Dermis blood vessel endothelial cell (primary cell): Measurements from ENCODE around the gene ST6GALNAC3. TPM values are rescaled to one million over a fixed set of nuclear protein-coding genes. Genes with fewer than 3 reads are reported as not detected.

Source experiments
- DNase-seq: peaks from one replicate; pipeline ENCODE4 v3.0.0; 2010
- total RNA-seq: library from RNA; depleted of rRNA; stranded (reverse); fragments of >200 nt; gene quantifications from 2 replicates; pipeline ENCODE4 v1.2.3, GENCODE V29; 2014

ST6GALNAC3 gene
- total RNA-seq, 1 donor from 2014 or later, result 44.9 TPM

DNA sequence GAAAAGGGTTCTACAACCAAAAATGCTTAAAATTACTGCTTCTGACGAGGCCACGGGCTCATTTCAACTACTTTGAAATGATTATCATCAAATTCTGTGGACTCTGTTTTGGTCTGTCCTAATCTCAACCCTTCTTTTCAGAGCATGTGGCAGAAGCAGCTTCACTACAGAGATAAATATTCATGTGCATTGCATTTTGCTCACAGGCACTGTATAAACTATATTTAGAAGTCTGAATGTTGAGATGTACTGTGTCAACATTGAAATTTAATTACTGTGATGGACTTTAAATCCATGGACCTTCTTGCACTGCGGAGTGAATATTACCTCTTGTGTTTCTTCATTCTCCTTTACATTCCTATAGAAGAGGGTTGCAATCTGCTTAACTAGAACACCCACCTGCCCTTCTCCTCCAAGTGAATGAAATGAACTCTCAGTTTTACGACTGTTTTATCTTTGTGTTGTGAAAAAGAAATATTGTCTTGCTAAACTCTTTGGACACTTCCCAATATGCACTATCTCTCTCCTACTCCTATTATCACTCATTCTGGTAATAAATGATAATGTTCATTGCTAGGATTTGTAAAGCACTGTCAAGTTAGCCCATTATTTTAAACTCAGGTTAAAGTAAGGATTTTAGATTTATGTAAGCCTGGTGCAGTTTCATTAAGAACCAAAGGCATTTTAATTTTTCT lies 511.6 kb downstream of the ST6GALNAC3 start:
- DNase-seq, result no peak

DNA sequence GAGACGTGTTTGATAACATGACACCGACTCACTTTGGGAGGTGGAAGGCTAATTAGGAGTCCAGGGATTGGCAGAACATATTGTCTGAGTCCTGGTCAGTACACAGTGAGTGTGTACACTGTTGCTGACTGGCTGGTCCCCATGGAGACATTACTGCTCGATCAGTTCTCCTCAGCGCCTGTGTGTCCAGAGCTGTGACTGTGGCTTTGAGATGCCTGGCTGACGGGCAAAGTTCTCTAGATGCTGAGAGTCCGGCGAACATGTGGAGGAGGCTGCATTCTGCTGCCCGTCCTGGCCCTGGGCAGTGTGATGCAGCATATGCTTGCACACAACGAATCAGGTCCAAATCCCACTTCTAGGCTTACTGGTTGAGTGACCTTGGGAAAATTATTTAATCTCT lies 512.7 kb downstream of the ST6GALNAC3 start:
- no peak for DNase-seq

DNA sequence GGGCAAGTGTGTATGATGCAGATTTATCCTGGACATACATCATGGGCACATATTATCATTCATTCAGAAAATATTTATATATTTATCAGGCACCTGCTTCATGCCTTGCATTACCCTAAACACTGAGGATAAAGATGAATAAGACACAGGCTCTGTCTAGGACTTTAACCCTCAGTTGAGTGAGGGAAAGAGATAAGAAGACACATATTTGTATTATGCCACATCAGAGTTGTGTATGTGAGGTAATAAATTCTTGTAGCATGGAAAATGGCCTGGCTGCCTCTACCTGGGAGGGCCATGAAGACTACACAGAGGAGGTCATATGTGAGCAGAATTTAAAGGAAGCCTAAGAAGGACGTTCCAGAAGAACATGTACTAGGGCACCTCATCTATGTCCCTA lies 516.9 kb downstream of the ST6GALNAC3 start:
- no peak for DNase-seq

DNA sequence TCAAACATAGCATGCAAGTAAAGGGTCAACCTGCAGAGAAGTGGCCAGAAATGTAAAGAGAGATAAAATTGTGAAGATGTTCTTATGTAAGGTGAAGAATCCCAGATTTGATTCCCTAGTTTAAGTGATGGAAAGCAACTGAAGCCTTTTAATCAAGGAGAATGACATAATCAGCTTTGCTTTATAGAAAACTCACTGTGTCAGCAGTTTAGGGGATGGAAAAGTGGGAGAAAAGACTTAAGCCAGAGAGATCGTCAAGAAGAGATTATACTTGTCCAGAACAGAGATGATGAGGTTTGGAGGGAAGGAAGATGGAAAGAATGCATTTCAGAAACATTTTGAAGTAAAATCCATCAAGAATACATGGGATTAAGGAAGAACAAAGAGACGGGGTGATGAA lies 517.4 kb downstream of the ST6GALNAC3 start:
- no peak for DNase-seq

DNA sequence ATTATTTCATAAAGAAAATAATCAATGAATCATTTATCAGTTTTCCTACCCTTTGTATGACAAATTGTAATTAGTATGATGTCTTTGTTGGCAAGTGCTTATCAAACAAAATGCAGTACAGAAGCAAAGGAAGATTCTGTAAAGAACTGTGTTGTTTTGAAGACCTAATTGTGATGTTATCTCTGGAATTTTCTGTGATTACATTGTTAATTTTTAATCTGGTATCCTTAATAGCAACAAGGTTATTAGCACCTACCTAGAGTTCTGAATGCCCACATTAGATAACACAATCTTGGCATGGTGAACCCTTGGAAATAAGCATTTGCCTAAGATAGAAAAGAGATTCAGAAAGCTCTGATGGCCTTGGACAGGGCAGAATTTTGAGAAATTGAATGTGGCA lies 518.6 kb downstream of the ST6GALNAC3 start:
- DNase-seq, result no peak

DNA sequence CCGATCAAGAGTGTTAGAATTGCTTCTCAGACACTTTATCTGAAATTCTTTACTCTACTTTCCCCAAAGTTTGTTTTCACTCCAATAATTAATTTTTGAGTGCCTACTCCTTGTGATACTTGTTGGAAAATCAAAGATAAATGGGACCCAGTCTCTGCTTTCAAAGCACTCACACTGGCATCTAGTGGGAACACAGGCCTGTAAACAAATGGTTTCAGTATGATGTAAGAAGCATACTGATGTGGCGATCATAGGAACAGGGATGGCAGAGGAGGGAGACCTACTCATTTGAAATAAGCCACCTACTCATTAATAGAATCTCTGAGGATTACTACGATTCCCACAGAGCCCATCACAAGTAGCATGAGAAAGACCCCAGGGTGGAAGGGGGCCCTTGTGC lies 519.1 kb downstream of the ST6GALNAC3 start:
- DNase-seq, result no peak

DNA sequence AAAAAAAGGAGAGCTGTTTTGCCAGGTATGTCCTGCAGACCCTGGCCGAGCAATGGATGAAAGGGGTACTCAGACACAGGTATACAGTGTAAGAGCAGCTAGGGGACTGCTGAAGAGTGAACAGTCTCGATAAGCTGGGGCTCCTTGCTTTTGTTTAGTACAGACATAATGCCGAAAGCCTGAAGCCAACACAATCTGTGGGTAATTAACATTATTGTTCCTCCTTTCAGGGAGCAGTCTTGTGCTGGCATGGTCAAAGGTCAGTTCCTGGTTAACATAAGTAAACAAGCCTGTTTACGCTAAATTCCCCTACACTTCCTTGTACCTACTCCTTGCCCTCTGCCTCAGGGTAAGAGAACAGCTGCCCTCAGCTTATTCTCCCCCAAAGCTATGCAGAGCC lies 520.5 kb downstream of the ST6GALNAC3 start:
- DNase-seq, result no peak

DNA sequence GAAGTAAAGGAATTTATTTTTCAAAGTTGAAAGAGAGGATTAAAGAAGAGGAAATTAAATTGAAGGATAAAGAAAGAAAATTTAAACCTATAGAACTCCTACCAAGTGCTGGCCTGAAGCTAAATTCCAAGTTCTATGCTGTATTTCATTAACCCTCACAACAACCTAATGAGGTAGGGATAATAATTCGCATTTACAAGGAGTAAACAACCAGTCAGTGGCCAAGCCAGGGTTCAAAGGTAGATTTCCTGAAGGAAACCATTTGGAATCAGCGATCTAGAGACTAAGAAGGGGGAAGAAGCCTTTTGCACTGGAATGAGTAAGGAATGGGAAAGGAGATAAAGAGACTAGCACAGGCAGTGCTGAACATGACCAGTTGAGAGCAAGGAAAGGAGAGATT lies 526.9 kb downstream of the ST6GALNAC3 start:
- no peak for DNase-seq

DNA sequence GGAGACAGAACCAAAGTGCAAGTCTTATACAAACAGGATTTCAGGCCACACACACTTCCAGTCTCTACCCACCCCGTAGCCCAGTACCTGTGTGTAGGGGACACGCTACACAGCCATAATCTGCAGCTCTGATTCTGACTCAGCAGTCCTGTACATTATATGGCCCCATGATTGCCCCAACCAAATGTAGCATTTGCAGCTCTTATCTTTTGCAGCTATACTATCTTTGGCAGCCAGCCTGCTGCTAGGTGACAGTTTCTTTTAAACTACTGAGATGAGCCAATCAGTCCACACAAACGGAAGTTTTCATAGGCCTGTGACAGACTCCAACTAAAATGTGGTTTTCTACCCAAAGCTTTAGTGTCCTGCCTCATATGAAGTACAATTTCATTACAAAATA lies 533.2 kb downstream of the ST6GALNAC3 start:
- no peak for DNase-seq

DNA sequence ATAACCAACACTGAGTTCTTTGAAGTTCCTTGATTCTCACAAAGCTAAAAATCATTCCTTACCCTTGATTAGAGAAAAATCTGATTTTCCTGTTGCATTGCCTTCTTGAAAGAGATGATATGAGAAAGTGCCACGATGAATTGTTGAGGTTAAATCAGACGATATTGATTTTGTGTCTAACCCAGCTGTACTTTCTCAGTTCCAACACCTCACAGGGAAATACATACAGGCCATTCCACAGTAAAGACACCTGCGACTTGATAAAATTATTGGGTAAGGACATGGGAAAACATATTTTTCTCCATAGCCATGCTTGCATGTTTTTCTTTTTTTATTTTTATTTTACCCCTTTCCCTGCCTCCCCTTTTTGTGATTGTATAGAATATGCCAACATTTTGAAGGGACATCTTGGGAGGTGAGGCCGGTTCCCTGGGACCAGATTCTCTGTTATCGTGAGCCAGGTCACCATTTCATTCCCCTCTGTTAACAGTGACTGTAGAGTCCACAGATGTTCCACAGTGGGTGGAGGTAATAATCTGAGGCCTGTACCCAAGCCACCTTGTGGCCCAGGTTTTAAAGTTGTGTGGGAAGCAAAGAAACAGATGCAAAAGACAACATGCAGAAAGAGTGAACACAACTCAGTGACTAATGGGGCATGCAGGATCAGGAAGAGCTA lies 537.4 kb downstream of the ST6GALNAC3 start:
- no peak for DNase-seq

DNA sequence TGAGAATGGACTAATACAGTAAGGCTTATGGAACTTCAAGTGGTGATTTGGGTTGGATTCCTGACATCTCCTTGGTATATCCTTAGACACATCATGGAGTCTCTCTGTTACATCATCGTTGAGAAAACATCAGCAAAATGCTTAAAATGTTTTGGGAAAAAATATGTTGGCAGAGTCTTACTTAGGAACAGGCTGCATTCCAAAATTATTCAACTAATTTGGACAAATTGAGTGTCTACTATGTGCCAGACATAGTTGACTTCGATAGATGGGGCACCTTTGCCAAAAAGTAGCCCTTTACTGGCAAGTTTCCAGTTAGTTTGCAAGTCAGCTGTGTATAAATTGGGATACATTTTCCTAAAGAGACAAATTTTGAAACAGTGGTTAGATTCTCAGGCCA lies 539.3 kb downstream of the ST6GALNAC3 start:
- DNase-seq, result no peak

DNA sequence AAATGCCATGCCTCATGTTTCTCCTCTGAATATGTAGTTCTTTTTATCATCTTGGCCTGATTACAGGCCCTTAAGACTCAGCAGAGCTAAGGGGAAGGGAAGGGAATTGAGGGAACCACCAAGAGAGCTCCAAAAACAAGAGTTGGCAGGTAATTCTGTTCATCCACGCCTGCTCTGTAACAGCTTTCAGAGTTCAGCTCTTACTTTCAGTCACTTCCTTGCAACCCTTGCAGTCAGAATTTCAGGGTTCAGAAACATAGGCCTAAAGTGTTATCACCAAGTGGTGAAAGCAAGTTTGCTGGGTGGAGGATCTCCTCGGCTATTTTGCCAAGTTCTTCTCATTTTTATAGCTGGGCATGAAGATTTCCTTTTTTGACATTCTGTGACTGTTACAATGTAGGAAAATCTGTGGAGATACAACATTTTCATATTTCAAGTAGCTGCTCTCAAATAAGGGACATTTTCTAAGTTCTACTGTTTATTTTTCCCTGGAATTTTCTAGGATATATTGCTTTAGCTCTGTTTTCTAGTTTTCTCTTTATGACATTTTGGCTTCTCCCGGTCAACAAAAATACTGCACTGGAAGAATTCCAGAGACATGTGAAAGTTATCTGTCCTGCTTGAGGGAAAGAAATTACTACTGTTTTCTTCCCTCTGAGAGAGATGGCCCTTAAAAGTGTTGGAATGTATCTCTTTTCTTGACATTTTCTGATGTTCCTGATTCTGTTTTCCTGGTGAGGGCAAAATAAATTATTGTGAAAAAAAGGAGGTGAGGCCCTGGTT lies 540.9 kb downstream of the ST6GALNAC3 start:
- DNase-seq, result no peak

DNA sequence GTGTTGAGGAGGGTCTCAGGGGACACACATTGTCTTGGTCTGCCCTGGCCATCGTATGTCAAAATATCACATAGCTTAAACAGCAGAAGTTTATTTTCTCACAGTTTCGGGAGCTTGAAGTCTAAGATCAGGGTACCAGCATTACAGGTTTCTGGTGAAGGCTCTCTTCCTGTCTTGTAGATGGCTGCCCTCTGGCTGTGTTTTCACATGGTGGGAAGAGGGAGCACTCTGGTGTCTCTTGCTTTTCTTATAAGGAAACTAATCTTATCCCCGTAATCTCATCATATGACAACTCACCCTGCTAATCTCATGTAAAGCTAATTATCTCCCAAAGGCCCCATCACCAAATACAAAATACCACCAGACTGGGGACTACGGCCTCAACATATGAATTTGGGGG lies 545.8 kb downstream of the ST6GALNAC3 start:
- DNase-seq, result no peak

DNA sequence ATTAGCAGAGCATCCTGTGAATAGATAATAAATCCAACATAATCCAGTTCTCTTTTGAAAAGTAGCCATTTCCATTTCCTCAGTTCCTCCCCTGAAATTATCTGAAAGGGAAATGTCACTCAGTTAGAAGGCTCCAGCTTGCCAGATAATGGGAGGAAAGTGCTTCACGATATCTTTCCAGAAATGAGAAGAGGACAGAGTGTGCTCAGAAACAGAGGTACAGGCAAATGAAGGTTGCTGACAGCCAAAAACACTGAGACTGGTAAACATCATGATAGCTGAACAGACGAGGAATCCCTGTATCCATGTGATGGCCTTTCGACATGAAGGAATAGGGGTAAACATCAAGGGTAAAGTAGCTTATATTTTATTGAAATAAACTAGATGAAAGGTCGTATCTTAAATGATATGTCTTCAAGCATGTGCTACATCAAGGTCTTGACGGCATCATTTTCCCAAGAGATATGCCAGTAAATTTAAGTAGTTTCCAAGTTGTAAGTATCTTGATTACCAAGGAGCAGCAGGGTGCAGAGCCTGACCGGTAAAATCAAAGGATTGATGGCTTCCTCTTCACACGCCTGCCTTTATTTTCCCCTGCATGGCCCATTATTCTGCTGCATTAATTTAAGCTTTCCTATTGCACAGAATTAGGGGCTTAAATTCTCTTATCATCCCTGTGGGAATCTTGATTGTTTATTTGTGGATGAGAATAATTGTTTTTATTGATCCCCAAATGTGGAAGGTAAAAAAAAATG lies 548.4 kb downstream of the ST6GALNAC3 start:
- DNase-seq, result no peak

DNA sequence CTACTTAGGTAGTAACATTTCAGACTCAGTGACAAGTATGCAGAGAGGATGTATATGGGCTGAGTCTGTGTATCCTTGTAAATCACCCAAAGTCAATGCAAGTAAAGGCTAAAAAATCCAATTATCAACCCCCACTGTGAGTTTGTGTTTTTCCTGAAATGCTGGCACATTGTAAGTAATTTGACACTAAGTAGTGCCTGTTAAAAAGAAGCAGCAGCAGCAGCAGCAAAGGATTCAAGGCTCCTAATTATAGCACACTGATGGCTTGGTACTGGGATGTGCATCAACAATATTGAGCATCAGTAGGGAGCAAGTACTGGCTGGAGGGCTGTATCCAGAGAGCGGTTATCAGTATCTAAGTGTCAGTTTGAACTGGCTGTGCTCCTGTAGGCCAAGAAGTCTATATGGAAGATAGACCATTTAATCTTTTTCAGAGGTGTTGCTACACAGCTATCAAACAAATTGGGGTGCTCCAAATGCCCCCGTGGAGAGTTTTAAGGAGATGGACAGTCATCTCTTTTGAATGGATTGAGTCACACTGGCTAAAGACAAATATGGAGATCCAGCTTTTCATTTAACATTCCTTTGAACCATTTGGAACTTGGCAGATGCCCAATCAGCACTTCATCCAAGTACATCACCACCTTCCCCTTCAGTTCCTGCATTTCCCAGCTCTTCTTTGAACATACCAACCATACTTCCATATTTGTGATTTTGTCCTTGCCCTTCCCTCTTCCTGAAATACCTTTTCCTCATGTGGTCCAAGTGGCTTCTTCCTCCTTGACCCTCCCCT lies 551.5 kb downstream of the ST6GALNAC3 start:
- DNase-seq, result no peak

DNA sequence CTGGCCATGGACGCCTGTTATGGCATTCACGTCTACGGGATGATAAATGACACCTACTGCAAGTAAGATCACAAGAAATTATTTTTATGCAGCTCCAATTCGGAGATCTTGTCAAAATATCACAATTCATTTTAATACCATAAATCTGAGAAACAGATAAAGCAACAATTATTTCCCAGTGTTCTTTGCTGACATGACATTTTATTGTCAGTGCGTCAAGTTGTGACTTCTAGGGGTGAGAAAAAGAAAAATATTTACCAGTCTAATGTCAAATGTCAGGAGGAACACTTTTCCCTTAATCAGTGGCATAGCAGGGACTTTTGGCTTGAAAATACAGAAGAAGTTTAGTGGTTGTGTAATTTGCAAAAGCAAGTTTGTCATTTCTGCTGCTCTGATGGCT lies 553.0 kb downstream of the ST6GALNAC3 start:
- no peak for DNase-seq

DNA sequence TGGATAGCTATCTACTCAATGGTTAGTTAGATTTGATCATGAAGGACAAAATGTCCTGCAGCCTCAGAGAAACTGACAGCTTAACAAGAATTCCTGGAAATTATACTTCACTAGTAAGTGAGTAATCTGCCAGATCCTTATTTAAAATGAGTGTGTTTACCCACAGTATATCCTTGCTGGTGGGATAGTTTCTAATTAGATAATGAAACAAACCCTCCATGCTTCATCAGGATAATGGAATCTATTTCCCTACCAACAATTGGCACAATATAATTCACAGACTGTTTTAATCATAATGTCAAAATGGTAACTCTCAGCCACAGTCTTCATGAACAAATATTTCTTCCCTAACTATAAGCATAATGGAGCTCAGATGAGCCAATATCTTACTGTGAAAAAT lies 553.4 kb downstream of the ST6GALNAC3 start:
- DNase-seq, result no peak

DNA sequence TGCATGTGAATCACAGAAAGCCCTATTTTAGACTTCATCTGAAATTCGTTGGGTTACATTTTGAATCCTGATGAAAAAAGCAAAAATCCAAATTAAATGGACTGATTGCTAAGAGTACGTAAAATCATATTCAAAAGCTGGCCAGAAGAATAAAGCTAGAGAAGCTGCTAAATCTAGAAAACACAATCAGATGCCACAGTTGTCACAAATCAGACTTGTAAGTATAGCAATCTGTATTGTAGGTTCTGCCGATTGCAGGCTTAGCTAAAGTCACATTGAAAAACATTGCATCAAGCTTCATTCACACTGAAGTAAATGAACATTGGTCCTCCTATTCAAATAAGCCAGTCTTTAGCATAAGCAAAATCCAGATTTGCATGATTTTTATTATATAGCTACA lies 557.6 kb downstream of the ST6GALNAC3 start:
- no peak for DNase-seq

DNA sequence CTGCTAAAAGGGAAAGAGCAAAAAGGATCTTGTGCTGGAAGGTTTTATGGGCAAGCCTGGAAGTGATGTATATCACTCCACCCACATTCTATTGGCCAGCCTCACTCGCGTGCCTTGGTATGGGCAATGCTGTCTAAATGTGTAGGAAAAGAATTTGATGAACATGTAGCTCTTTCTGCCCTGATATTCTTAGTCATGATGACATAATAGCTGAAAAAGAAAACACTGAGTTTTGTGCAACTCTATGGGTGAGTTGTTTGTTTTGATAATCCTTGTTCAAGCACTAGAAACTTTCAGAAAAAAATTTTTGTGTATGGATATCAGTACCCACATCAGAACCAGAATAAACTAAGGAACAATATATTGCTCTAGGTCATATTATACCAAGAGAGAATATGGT lies 561.2 kb downstream of the ST6GALNAC3 start:
- DNase-seq, result no peak

DNA sequence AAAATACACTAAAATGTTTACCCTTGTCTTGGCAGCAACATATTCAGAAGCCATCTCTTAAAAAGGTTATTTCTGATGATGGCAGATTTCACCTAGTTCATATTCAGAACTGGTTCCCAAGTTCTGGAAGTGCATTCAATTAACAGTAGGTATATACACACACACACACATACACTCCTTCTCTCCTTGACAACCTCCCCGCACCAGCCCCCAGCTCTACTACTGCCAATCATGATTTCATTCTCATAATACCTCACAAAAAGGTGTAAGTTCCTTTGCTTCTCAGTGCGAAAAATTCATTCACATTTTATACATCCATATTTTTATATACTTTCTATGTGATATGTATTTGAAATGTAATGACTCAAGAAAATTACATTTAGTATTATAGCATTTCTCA lies 564.6 kb downstream of the ST6GALNAC3 start:
- DNase-seq, result no peak

DNA sequence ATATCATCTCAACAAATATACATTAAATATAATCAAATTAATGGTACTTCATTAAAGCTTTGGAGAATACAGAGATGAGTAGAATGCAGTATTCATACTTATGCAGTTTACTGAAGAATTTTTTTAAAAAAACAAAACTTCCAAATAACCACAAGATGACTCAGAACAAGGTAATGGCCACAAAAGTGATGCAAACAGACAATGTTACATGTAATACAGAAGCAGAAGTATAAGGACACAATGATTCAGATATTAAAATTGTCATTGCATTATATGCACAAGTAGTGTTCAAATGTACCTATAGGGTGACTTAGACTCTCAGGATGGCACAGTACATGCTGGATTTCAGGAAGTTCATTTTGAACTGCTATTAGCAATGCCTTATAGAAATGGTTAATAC lies 565.5 kb downstream of the ST6GALNAC3 start:
- DNase-seq, result no peak

DNA sequence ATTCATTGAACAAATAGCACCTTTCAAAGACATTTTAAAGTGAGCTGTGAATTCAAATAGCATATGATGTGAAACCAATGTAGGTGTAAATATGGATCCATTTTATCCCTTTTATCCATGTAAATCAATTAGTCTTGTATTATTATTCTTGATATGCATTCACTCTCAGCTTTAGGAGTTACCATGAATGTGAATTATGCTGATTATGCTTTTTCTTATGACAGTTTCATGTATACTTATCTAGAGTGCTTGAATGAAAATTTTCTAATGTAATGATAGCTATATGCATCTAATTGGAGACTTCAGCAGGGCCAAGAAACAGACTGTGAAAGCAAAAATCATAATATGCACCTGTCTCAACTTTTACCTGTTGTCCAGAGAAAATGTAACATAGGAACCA lies 566.2 kb downstream of the ST6GALNAC3 start:
- no peak for DNase-seq
